Measurements from ENCODE around the gene P2RY8. TPM values are rescaled to one million over a fixed set of nuclear protein-coding genes. Genes with fewer than 3 reads are reported as not detected.
"Not testable (repeated sequence)": the region's sequence is repeated elsewhere in the genome, so short reads cannot be mapped to it uniquely, and the experiment has no call there.

P2RY8 gene
- total and polyA plus RNA-seq, 10 of the 15 experiments (the other 5 are each of a cell fraction or from before 2014, with no cell fraction given) = 2.0 to 64.4 (median 36.5) TPM

DNA sequence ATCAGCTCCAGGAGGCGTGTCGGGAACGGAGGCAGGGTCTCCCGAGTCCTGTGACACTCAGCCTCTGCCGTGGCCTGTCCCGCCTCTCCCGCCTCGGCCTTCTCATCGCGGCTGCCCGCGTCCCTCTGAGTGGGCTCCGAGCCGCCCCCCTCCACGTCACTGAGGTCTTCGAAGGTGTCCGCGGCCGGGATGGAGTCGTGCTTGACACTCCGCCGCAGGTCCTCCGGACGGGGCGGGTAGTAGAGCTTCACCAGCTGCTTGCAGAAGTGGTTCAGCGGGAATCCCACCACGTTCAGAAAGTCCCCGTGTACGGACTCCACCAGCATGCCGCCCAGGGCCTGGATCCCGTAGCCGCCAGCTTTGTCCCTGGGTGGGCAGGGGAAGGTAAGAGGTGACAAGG, 109.2 kb downstream of the P2RY8 start (continued):
- no peak for TF ChIP-seq ESRRA (IDR thresholded peaks at IDR 0.05; ENCODE audit: low read length)
- no peak for TF ChIP-seq GABPA (IDR thresholded peaks at IDR 0.05; ENCODE audit: low read depth)
- no peak for TF ChIP-seq E2F4 (IDR thresholded peaks at IDR 0.05; ENCODE audit: low read depth, low read length)

GRCh38 chrX:1426321-1426720, 110.7 kb downstream of the P2RY8 start:
- H3K27me3 ChIP-seq (replicated peaks in 1 of 2; ENCODE audit: control insufficient read depth in 2 of 2, insufficient read depth in 2 of 2, low read length in 1 of 2); H3K27ac ChIP-seq (ENCODE audit: control insufficient read depth, insufficient read depth); POLR2A ChIA-PET; H2AFZ ChIP-seq (ENCODE audit: control insufficient read depth, low read depth, low read length); RAD21 ChIA-PET (ENCODE audit: unreplicated experiment); SMC1A ChIA-PET (ENCODE audit: uncharacterized antibody, unreplicated experiment); H3K9ac ChIP-seq (ENCODE audit: control insufficient read depth, insufficient read depth, low read length); ATAC-seq; H4K20me1 ChIP-seq (ENCODE audit: control insufficient read depth, insufficient read depth); DNase-seq (ENCODE audit: low read depth, low spot score); H3K79me2 ChIP-seq (ENCODE audit: control insufficient read depth, insufficient read depth, low read length); H3K4me3 ChIP-seq; in situ Hi-C loops (cut with MboI); H3K4me2 ChIP-seq (ENCODE audit: control insufficient read depth, insufficient read depth); BruUV-seq (replicated peaks); CTCF ChIA-PET; intact Hi-C loops (cut with micrococcal nuclease; ENCODE audit: unreplicated experiment); FAIRE-seq; H3K4me1 ChIP-seq (ENCODE audit: control insufficient read depth, insufficient read depth, low read length): not testable (repeated sequence)
- Histone ChIP-seq H3K36me3 (ENCODE audit: control insufficient read depth in 2 of 2, insufficient read depth in 2 of 2, low read length in 1 of 2) (peaks cover 18 to 27% of the 10 kb centered on the region in 2 experiments), H3K9me3 (replicated peaks; ENCODE audit: control insufficient read depth, insufficient read depth, low read length) (peaks cover 23% of the 10 kb centered on the region)
- 93% methylated on average over 16 of the region's 16 CpGs for WGBS (ENCODE audit: insufficient coverage, insufficient replicate concordance, low lambda C conversion rate, missing lambda C conversion rate)
- 0 out of 2 replicates have a peak, but pooled peaks have one; percentile 18 for TF ChIP-seq POLR2A (IDR thresholded peaks at IDR 0.05; ENCODE audit: low read depth, low read length)

DNA sequence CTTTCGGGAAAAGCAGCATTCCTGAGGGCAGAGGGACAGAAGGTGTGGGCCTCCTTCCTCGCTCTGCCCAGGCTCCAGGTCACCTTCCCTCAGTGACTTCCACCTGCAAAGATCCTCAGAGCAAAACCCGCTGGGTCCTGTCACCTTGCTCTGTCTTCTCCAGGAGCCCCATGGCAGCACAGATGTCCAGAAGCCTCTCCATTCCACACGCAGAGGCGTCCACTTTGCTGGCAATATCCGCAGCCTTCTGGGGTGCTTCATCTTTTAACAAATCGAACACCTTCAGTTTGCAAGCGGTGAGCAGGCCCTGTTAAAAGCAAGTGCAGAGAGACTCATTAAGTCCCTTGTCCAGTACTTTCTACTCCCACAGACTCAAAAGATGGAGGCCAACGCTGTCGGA, 111.6 kb downstream of the P2RY8 start:
- Histone ChIP-seq H3K27ac (ENCODE audit: control insufficient read depth, insufficient read depth) (no peak overlapping the region), H3K4me2 (ENCODE audit: control insufficient read depth, insufficient read depth) (no peak overlapping the region), H4K20me1 (ENCODE audit: control insufficient read depth, insufficient read depth) (no peaks in the 10 kb centered on the region), H3K9me3 (replicated peaks; ENCODE audit: control insufficient read depth, insufficient read depth, low read length) (peaks cover 24% of the 10 kb centered on the region), H3K4me3 (no peak overlapping the region), H3K79me2 (ENCODE audit: control insufficient read depth, insufficient read depth, low read length) (no peaks in the 10 kb centered on the region), H2AFZ (ENCODE audit: control insufficient read depth, low read depth, low read length) (no peak overlapping the region), H3K4me1 (ENCODE audit: control insufficient read depth, insufficient read depth, low read length) (no peaks in the 10 kb centered on the region), H3K9ac (ENCODE audit: control insufficient read depth, insufficient read depth, low read length) (no peak overlapping the region), H3K36me3 (ENCODE audit: control insufficient read depth in 2 of 2, insufficient read depth in 2 of 2, low read length in 1 of 2) (peaks cover 18 to 29% of the 10 kb centered on the region in 2 experiments), H3K27me3 (replicated peaks in 1 of 2; ENCODE audit: control insufficient read depth in 2 of 2, insufficient read depth in 2 of 2, low read length in 1 of 2) (no peaks in the 10 kb centered on the region)
- ATAC-seq (no peak), FAIRE-seq (no peak), DNase-seq (ENCODE audit: low read depth, low spot score) (no peak)
- RAD21 ChIA-PET (ENCODE audit: unreplicated experiment) = no interaction called here
- SMC1A ChIA-PET (ENCODE audit: uncharacterized antibody, unreplicated experiment) = no interaction called here
- BruUV-seq (replicated peaks) = no TSS peak
- POLR2A ChIA-PET = no interaction called here
- 73% methylated on average over 10 of the region's 10 CpGs for WGBS (ENCODE audit: insufficient coverage, insufficient replicate concordance, low lambda C conversion rate, missing lambda C conversion rate)
- in situ Hi-C loops (cut with MboI) = no loop called here
- CTCF ChIA-PET = no interaction called here
- intact Hi-C loops (cut with micrococcal nuclease; ENCODE audit: unreplicated experiment) = no loop called here
- TF ChIP-seq CBX3 (IDR thresholded peaks at IDR 0.05; ENCODE audit: borderline replicate concordance, low read depth) = no peak
- TF ChIP-seq, protein P1, sequence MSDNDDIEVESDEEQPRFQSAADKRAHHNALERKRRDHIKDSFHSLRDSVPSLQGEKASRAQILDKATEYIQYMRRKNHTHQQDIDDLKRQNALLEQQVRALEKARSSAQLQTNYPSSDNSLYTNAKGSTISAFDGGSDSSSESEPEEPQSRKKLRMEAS (IDR thresholded peaks at IDR 0.05; ENCODE audit: low read depth, low read length) = no peak
- TF ChIP-seq ZNF24 (IDR thresholded peaks at IDR 0.05) = no peak
- no peak for TF ChIP-seq MYC (IDR thresholded peaks at IDR 0.05; ENCODE audit: insufficient read depth, insufficient read length, insufficient replicate concordance, low read length, severe bottlenecking)
- TF ChIP-seq, protein P2, sequence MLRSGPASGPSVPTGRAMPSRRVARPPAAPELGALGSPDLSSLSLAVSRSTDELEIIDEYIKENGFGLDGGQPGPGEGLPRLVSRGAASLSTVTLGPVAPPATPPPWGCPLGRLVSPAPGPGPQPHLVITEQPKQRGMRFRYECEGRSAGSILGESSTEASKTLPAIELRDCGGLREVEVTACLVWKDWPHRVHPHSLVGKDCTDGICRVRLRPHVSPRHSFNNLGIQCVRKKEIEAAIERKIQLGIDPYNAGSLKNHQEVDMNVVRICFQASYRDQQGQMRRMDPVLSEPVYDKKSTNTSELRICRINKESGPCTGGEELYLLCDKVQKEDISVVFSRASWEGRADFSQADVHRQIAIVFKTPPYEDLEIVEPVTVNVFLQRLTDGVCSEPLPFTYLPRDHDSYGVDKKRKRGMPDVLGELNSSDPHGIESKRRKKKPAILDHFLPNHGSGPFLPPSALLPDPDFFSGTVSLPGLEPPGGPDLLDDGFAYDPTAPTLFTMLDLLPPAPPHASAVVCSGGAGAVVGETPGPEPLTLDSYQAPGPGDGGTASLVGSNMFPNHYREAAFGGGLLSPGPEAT (IDR thresholded peaks at IDR 0.05; ENCODE audit: low read depth) = no peak
- no peak for TF ChIP-seq IRF3 (IDR thresholded peaks at IDR 0.05)
- TF ChIP-seq, protein P3, sequence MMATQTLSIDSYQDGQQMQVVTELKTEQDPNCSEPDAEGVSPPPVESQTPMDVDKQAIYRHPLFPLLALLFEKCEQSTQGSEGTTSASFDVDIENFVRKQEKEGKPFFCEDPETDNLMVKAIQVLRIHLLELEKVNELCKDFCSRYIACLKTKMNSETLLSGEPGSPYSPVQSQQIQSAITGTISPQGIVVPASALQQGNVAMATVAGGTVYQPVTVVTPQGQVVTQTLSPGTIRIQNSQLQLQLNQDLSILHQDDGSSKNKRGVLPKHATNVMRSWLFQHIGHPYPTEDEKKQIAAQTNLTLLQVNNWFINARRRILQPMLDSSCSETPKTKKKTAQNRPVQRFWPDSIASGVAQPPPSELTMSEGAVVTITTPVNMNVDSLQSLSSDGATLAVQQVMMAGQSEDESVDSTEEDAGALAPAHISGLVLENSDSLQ (IDR thresholded peaks at IDR 0.05) = no peak
